GM23248 (cell line): ENCODE measurements around the gene SLC36A3.

Experiments
- EZH2 ChIP-seq: fragments of 200-600 bp; sonication (generic); IDR thresholded peaks from 2 replicates; pipeline ENCODE4 v1.6.1; 2018; ENCODE audit warnings: antibody characterized with exemption, mild to moderate bottlenecking; ENCODE audit not compliant: insufficient read depth, poor library complexity, severe bottlenecking
- EZH2phosphoT487 ChIP-seq: fragments of 200-600 bp; sonication (generic); IDR thresholded peaks from 2 replicates; pipeline ENCODE4 v1.6.1; 2018; ENCODE audit warnings: antibody characterized with exemption, moderate library complexity, mild to moderate bottlenecking, low read depth; ENCODE audit not compliant: insufficient read depth

DNA sequence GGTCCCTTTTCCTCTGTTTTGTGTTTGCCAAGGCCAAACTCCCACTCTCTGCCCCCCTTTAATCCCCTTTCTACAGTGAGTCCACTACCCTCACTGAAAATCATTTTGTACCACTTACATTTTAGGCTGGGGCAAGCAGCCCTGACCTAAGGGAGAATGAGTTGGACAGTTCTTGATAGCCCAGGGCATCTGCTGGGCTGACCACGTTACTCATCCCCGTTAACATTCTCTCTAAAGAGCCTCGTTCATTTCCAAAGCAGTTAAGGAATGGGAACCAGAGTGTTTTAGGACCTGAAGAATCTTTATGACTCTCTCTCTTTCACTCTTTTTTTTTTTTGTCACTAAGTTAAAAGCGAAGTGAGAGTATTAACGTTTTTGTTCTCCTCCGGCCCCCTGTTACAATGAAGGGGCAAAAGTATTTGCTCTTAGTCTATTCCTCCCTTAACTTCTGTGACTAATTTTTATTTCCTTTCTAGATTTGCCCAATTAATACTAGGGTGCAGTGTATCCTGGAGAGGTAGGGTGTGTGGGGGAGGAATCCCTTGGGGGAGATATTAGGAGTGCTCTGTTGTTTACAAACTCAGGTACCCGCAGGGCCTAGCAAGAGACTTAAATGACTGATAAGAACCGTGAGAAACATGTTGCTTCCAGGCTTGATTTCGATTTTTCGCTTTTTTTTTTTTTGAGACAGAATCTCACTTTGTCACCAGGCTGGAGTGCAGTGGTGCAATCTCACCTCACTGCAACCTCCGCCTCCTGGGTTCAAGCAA, 35.9 kb downstream of the SLC36A3 start:
- TF ChIP-seq EZH2 (no peak), EZH2phosphoT487 (no peak)
